H1 (cell line): ENCODE results near the gene SLC25A51. TPM values are rescaled to one million over a fixed set of nuclear protein-coding genes. Genes with fewer than 3 reads are reported as not detected.

Experiments
- CTCF ChIA-PET: fragments of 300-600 bp; sonication (Branson Sonifier 250); formaldehyde crosslinking; loops from one replicate; lab custom pipeline; 2021; ENCODE audit not compliant: partially characterized antibody; lab: Charles Lee
- POLR2A ChIA-PET: fragments of 300-600 bp; sonication (Branson Sonifier 250); formaldehyde crosslinking; loops from one replicate; lab custom pipeline; 2021; ENCODE audit warnings: inconsistent platforms; ENCODE audit not compliant: partially characterized antibody; lab: Charles Lee
- DNase-seq, 2 experiments: peaks; one replicate each; pipeline versions ENCODE4 v3.0.0 to v3.0.0-alpha.2; 2010 to 2022; ENCODE audit warnings: low spot score in 2 of 2, low read depth in 1 of 2, mixed read lengths in 1 of 2
- FAIRE-seq: peaks from 2 replicates; lab custom pipeline; 2011; peaks lifted over from hg19 to GRCh38; lab: Jason Lieb, UNC
- H2AFZ ChIP-seq: 2 replicates; pipeline ENCODE4 v1.8.1; 2012; ENCODE audit warnings: low read length, inconsistent platforms
- H2AK5ac ChIP-seq: 2 replicates; pipeline ENCODE4 v1.6.1; 2013; ENCODE audit warnings: low read depth, low read length
- H2BK120ac ChIP-seq: replicated peaks from 2 replicates; pipeline ENCODE3; 2013; ENCODE audit warnings: low read depth, low read length, inconsistent platforms
- H2BK12ac ChIP-seq: 2 replicates; pipeline ENCODE4 v1.6.1; 2013; ENCODE audit warnings: low read depth, low read length
- H2BK15ac ChIP-seq: 2 replicates; pipeline ENCODE4 v1.6.1; 2013; ENCODE audit warnings: low read length
- H2BK20ac ChIP-seq: 2 replicates; pipeline ENCODE4 v1.6.1; 2013; ENCODE audit warnings: low read length
- H2BK5ac ChIP-seq: 2 replicates; pipeline ENCODE4 v1.6.1; 2013; ENCODE audit warnings: low read depth, low read length
- H3K14ac ChIP-seq: 2 replicates; pipeline ENCODE4 v1.6.1; 2013; ENCODE audit warnings: inconsistent platforms; ENCODE audit not compliant: insufficient read length
- H3K18ac ChIP-seq: 2 replicates; pipeline ENCODE4 v1.6.1; 2013; ENCODE audit warnings: low read length; ENCODE audit errors: extremely low read depth
- H3K23ac ChIP-seq: 2 replicates; pipeline ENCODE4 v1.6.1; 2013; ENCODE audit warnings: inconsistent platforms; ENCODE audit not compliant: insufficient read length
- H3K23me2 ChIP-seq: 2 replicates; pipeline ENCODE4 v1.6.1; 2013; ENCODE audit warnings: low read depth, low read length
- H3K27ac ChIP-seq: 2 replicates; pipeline ENCODE4 v1.6.1; 2011; ENCODE audit warnings: low read depth, low read length, inconsistent platforms
- H3K27me3 ChIP-seq, 4 experiments: replicated peaks in 1 of 4; 1 replicate in 1 of 4; 2 replicates in 3 of 4; pipeline versions ENCODE4 v1.6.1 to v1.8.1; 2011 to 2013; ENCODE audit warnings: low read length in 3 of 4, mild to moderate bottlenecking in 3 of 4, inconsistent platforms in 2 of 4, mixed read lengths in 2 of 4, moderate library complexity in 1 of 4; ENCODE audit not compliant: control insufficient read depth in 3 of 4, insufficient read depth in 3 of 4; ENCODE audit errors: extremely low read depth in 1 of 4
- H3K36me3 ChIP-seq, 4 experiments: 2 replicates each; pipeline versions ENCODE4 v1.6.1 to v1.8.1; 2011 to 2013; ENCODE audit warnings: mild to moderate bottlenecking in 4 of 4, low read length in 3 of 4, moderate library complexity in 2 of 4, control low read depth in 1 of 4, inconsistent platforms in 1 of 4; ENCODE audit not compliant: insufficient read depth in 4 of 4, control insufficient read depth in 2 of 4
- H3K4ac ChIP-seq: replicated peaks from 2 replicates; pipeline ENCODE3; 2013; ENCODE audit warnings: low read length, low read depth, mixed read lengths, inconsistent platforms; ENCODE audit not compliant: insufficient read length
- H3K4me1 ChIP-seq, 4 experiments: replicated peaks in 1 of 4; 1 replicate in 1 of 4; 2 replicates in 3 of 4; pipeline versions ENCODE4 v1.6.1 to v1.8.1; 2011 to 2013; ENCODE audit warnings: low read length in 3 of 4, inconsistent platforms in 2 of 4, mixed read lengths in 1 of 4; ENCODE audit not compliant: insufficient read depth in 4 of 4, control insufficient read depth in 3 of 4
- H3K4me2 ChIP-seq, 2 experiments: 2 replicates each; pipeline versions ENCODE4 v1.6.1 to v1.8.1; 2011 to 2013; ENCODE audit warnings: low read depth in 2 of 2, low read length in 2 of 2, control low read depth in 1 of 2, inconsistent platforms in 1 of 2, mild to moderate bottlenecking in 1 of 2; ENCODE audit not compliant: insufficient read depth in 1 of 2
- H3K4me3 ChIP-seq, 4 experiments: fragments of 200-600, 300-600 bp in 1 of 4; sonication (generic), shearing (Covaris generic), sonication (Bioruptor Twin) in 1 of 4; 2 replicates each; pipeline versions ENCODE4 v1.5.1 to v1.8.1; 2011 to 2016; ENCODE audit warnings: low read length in 4 of 4, low read depth in 3 of 4, control low read depth in 2 of 4, inconsistent platforms in 2 of 4, mild to moderate bottlenecking in 2 of 4, mixed read lengths in 1 of 4, moderate library complexity in 1 of 4; ENCODE audit not compliant: insufficient read depth in 2 of 4; ENCODE audit errors: extremely low read depth in 1 of 4
- H3K56ac ChIP-seq: replicated peaks from 2 replicates; pipeline ENCODE3; 2013; ENCODE audit warnings: low read depth, mild to moderate bottlenecking, mixed read lengths, low read length, inconsistent platforms; ENCODE audit not compliant: insufficient read length
- H3K79me1 ChIP-seq: 2 replicates; pipeline ENCODE4 v1.6.1; 2013; ENCODE audit warnings: low read depth, low read length, control low read depth
- H3K79me2 ChIP-seq, 2 experiments: 2 replicates each; pipeline versions ENCODE4 v1.6.1 to v1.8.1; 2012 to 2013; ENCODE audit warnings: low read length in 2 of 2, mild to moderate bottlenecking in 2 of 2, inconsistent platforms in 1 of 2; ENCODE audit not compliant: insufficient read depth in 2 of 2, control insufficient read depth in 1 of 2
- H3K9ac ChIP-seq, 4 experiments: replicated peaks in 1 of 4; 1 replicate in 1 of 4; 2 replicates in 3 of 4; pipeline versions ENCODE4 v1.6.1 to v1.8.1; 2011 to 2013; ENCODE audit warnings: low read depth in 3 of 4, low read length in 3 of 4, control low read depth in 2 of 4, mild to moderate bottlenecking in 2 of 4, moderate library complexity in 2 of 4, inconsistent platforms in 1 of 4; ENCODE audit errors: extremely low read depth in 1 of 4
- H3K9me3 ChIP-seq, 2 experiments: 2 replicates each; pipeline versions ENCODE4 v1.6.1 to v1.8.1; 2012 to 2013; ENCODE audit warnings: mild to moderate bottlenecking in 2 of 2, moderate library complexity in 2 of 2, control low read depth in 1 of 2, inconsistent platforms in 1 of 2, low read depth in 1 of 2, low read length in 1 of 2, mixed read lengths in 1 of 2; ENCODE audit not compliant: insufficient read depth in 2 of 2
- H4K20me1 ChIP-seq, 2 experiments: replicated peaks in 1 of 2; 2 replicates each; pipeline versions ENCODE3 to v1.8.1; 2011 to 2013; ENCODE audit warnings: inconsistent platforms in 2 of 2, low read length in 2 of 2, mild to moderate bottlenecking in 1 of 2; ENCODE audit not compliant: insufficient read depth in 2 of 2, control insufficient read depth in 1 of 2
- H4K5ac ChIP-seq: 2 replicates; pipeline ENCODE4 v1.6.1; 2013; ENCODE audit warnings: low read length, low read depth, mixed read lengths, inconsistent platforms; ENCODE audit not compliant: insufficient read length
- H4K8ac ChIP-seq: 2 replicates; pipeline ENCODE4 v1.8.0; 2013; ENCODE audit warnings: mild to moderate bottlenecking, moderate library complexity, low read length, inconsistent platforms; ENCODE audit not compliant: insufficient read depth; ENCODE audit errors: extremely low read depth
- H4K91ac ChIP-seq: replicated peaks from 2 replicates; pipeline ENCODE3; 2013; ENCODE audit warnings: low read length, mixed read lengths, inconsistent platforms; ENCODE audit not compliant: insufficient read length
- CBX5 ChIP-seq: fragments of 300-800, 300-1000 bp; sonication (generic); IDR thresholded peaks from 2 replicates; pipeline ENCODE4 v1.7.1; 2016; ENCODE audit warnings: antibody characterized with exemption, low read length, low read depth
- CHD2 ChIP-seq: IDR thresholded peaks from 2 replicates; pipeline ENCODE4 v1.6.1; 2012; ENCODE audit warnings: low read length, improper control_type of control experiment
- EP300 ChIP-seq, 2 experiments: IDR thresholded peaks; 1 replicate in 1 of 2; 2 replicates in 1 of 2; pipeline ENCODE4 v1.6.1; 2011 to 2012; ENCODE audit warnings: low read depth in 2 of 2, low read length in 2 of 2, mild to moderate bottlenecking in 2 of 2, borderline replicate concordance in 1 of 2, inconsistent platforms in 1 of 2, moderate library complexity in 1 of 2
- FOSL1 ChIP-seq: IDR thresholded peaks from 2 replicates; pipeline ENCODE4 v1.6.1; 2011; ENCODE audit warnings: mild to moderate bottlenecking, low read depth, low read length, moderate library complexity; ENCODE audit not compliant: insufficient read depth
- HDAC6 ChIP-seq: IDR thresholded peaks from one replicate; pipeline ENCODE4 v1.7.1; 2012; ENCODE audit warnings: low read depth, mild to moderate bottlenecking, inconsistent platforms, low read length, moderate library complexity
- KDM1A ChIP-seq: fragments of 200-600, 300-600 bp; sonication (generic); IDR thresholded peaks from 2 replicates; pipeline ENCODE4 v1.7.1; 2016; ENCODE audit warnings: mild to moderate bottlenecking, low read length, borderline replicate concordance
- NRF1 ChIP-seq: IDR thresholded peaks from 2 replicates; pipeline ENCODE4 v1.6.1; 2011; ENCODE audit warnings: mild to moderate bottlenecking, low read depth, low read length, improper control_type of control experiment
- ZNF274 ChIP-seq: IDR thresholded peaks from 2 replicates; pipeline ENCODE4 v1.7.0; 2012; ENCODE audit warnings: low read length, borderline replicate concordance; ENCODE audit errors: extremely low read depth
- WGBS, 2 experiments: shearing (Covaris generic) in 1 of 2; methylation state at CpG; one replicate each; pipeline versions ENCODE4 v1.1.6 to v1.1.7; 2013 to 2015; ENCODE audit warnings: low lambda C conversion rate in 2 of 2, mixed read lengths in 2 of 2, inconsistent platforms in 1 of 2, low coverage in 1 of 2, missing lambda C conversion rate in 1 of 2; ENCODE audit not compliant: insufficient replicate concordance in 2 of 2, insufficient coverage in 1 of 2, insufficient read length in 1 of 2; ENCODE audit errors: extremely low coverage in 1 of 2, missing lambda C conversion rate in 1 of 2; 5-methylcytosine and 5-hydroxymethylcytosine counted together
- polyA plus RNA-seq, 7 experiments: library from polyadenylated mRNA; depleted of rRNA in 3 of 7; stranded (reverse) in 5 of 7; unstranded in 2 of 7; fragments of >200 nt in 5 of 7; fragments of 200-250 nt in 2 of 7; gene quantifications; 1 replicate in 5 of 7; 2 replicates in 1 of 7; 4 replicates in 1 of 7; pipeline versions ENCODE4 v1.2.1 to v1.2.3, GENCODE V29; 2011 to 2013; ENCODE audit warnings: missing spikeins in 2 of 7, mixed read lengths in 2 of 7
- total RNA-seq: library from RNA; stranded (reverse); fragmentation: NEBNext Ultra II Directional; extraction: Animal tissue kit (Norgen Biotek cat#: 25700); gene quantifications from 2 replicates; pipeline ENCODE4 v1.2.1, GENCODE V29; 2021
- TF ChIP-seq, protein P1 (sequence below): IDR thresholded peaks from 2 replicates; pipeline ENCODE4 v1.6.1; 2012; ENCODE audit warnings: inconsistent platforms
- TF ChIP-seq, protein P2 (sequence below), 3 experiments: IDR thresholded peaks; 1 replicate in 2 of 3; 2 replicates in 1 of 3; pipeline versions ENCODE4 v1.5.1 to v1.6.1; 2011; ENCODE audit warnings: low read length in 3 of 3, mild to moderate bottlenecking in 3 of 3, inconsistent platforms in 2 of 3, low read depth in 1 of 3, moderate library complexity in 1 of 3; ENCODE audit not compliant: insufficient read depth in 1 of 3; ENCODE audit errors: control extremely low read depth in 1 of 3

The SLC25A51 gene
- total and polyA plus RNA-seq, 2 of the 8 experiments (the other 6 are each of a cell fraction or from before 2014, with no cell fraction given), result 8.0 to 14.5 TPM

DNA sequence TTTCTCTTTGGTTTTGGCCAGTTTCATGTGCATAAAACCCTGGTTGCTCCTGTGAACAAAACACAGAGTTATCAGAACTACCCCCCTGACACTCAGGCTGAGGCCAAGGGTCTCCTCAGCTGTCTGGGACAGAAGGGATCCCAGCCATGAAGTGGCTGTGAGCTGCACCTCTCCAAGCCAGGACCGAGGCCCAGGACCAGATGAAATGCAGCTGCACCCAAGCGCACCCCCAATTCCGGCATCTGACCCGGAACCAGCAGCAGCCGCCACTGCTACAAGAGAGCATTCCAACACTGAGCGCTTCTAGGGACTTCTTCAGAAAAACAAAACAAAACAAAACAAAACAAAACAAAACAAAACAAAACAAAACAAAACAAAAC, 16.0 kb upstream of the SLC25A51 start:
- no peak overlapping the region for H3K23ac ChIP-seq
- no peaks in the 10 kb centered on the region for H3K79me2 ChIP-seq
- H4K91ac ChIP-seq, result no peak overlapping the region
- no peak overlapping the region for H2BK20ac ChIP-seq
- no peaks in the 10 kb centered on the region; a peak in 1 of 8 replicates for H3K36me3 ChIP-seq
- H2AFZ ChIP-seq, result no peak overlapping the region
- H3K14ac ChIP-seq, result no peak overlapping the region
- H2BK120ac ChIP-seq, result no peak overlapping the region
- H3K4me2 ChIP-seq, result peak overlapping the region in 1 of 2 experiments; percentile 18; a peak in 1 of 4 replicates
- CTCF ChIA-PET, result interaction anchor here (0.8 to 1.7 kb wide), 4 partner anchors 21 to 440 kb away, joined by 3 read pairs; no protein-coding TSS in a partner anchor
- no peak overlapping the region for H3K18ac ChIP-seq
- no peak overlapping the region; the same call in 1 of the 2 replicates for H4K8ac ChIP-seq
- FAIRE-seq, result no peak
- H3K79me1 ChIP-seq, result peaks cover 2% of the 10 kb centered on the region; the same call in 1 of the 2 replicates
- no peak for DNase-seq
- H3K4me1 ChIP-seq, result peaks cover 0 to 30% (median 13%) of the 10 kb centered on the region in 4 experiments; a peak in 5 of 7 replicates
- no peak overlapping the region for H2BK15ac ChIP-seq
- no peak overlapping the region for H4K5ac ChIP-seq
- POLR2A ChIA-PET, result no interaction called here
- no peak overlapping the region for H2BK12ac ChIP-seq
- 98% methylated on average over 6 of the region's 6 CpGs; no CpG with 5 or more reads in 1 of the 2 experiments for WGBS, 2 experiments
- no peak overlapping the region for H2AK5ac ChIP-seq
- H3K4me3 ChIP-seq, result no peak overlapping the region
- H3K4ac ChIP-seq, result no peak overlapping the region
- H4K20me1 ChIP-seq, result no peaks in the 10 kb centered on the region
- H3K27me3 ChIP-seq, result no peaks in the 10 kb centered on the region
- H3K23me2 ChIP-seq, result no peaks in the 10 kb centered on the region
- no peak overlapping the region for H3K56ac ChIP-seq
- peak overlapping the region; percentile 52; the same call in 1 of the 2 replicates for H2BK5ac ChIP-seq
- no peak overlapping the region for H3K9ac ChIP-seq
- H3K9me3 ChIP-seq, result no peaks in the 10 kb centered on the region
- no peak overlapping the region for H3K27ac ChIP-seq
- no peak for TF ChIP-seq NRF1
- TF ChIP-seq CBX5, result no peak
- no peak for TF ChIP-seq HDAC6
- TF ChIP-seq, protein P1, sequence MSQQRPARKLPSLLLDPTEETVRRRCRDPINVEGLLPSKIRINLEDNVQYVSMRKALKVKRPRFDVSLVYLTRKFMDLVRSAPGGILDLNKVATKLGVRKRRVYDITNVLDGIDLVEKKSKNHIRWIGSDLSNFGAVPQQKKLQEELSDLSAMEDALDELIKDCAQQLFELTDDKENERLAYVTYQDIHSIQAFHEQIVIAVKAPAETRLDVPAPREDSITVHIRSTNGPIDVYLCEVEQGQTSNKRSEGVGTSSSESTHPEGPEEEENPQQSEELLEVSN, result no peak
- TF ChIP-seq EP300 (IDR thresholded peaks at IDR 0.05; ENCODE audit: borderline replicate concordance in 1 of 2, low read depth in 2 of 2, low read length in 2 of 2), result no peak
- TF ChIP-seq ZNF274, result no peak
- no peak for TF ChIP-seq FOSL1
- TF ChIP-seq, protein P2, sequence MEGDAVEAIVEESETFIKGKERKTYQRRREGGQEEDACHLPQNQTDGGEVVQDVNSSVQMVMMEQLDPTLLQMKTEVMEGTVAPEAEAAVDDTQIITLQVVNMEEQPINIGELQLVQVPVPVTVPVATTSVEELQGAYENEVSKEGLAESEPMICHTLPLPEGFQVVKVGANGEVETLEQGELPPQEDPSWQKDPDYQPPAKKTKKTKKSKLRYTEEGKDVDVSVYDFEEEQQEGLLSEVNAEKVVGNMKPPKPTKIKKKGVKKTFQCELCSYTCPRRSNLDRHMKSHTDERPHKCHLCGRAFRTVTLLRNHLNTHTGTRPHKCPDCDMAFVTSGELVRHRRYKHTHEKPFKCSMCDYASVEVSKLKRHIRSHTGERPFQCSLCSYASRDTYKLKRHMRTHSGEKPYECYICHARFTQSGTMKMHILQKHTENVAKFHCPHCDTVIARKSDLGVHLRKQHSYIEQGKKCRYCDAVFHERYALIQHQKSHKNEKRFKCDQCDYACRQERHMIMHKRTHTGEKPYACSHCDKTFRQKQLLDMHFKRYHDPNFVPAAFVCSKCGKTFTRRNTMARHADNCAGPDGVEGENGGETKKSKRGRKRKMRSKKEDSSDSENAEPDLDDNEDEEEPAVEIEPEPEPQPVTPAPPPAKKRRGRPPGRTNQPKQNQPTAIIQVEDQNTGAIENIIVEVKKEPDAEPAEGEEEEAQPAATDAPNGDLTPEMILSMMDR (IDR thresholded peaks at IDR 0.05; ENCODE audit: control extremely low read depth in 1 of 3, insufficient read depth in 1 of 3, low read depth in 1 of 3, low read length in 3 of 3), result no peak
- TF ChIP-seq CHD2, result no peak
- no peak for TF ChIP-seq KDM1A
